ENCODE measurements around the gene SSBP3. TPM values are rescaled to one million over a fixed set of nuclear protein-coding genes. Genes with fewer than 3 reads are reported as not detected.
A peak's percentile ranks its signal among the peaks of the same experiment; 100 is the strongest.

Gene SSBP3
- total and polyA plus RNA-seq, 2 of the 13 experiments (the other 11 are each of a cell fraction or from before 2014, with no cell fraction given), result 8.5 to 17.6 TPM

GRCh38 chr1:54425152-54425584 is 19.0 kb upstream of the SSBP3 start (continued):
- no peak for TF ChIP-seq PREB (CRISPR knock-in tag; IDR thresholded peaks at IDR 0.05)
- no peak; the same call in 1 of the 2 replicates for TF ChIP-seq NR2F6 (IDR thresholded peaks at IDR 0.05)
- peak; percentile 59; the same call in 1 of the 2 replicates for TF ChIP-seq NR2F6 (CRISPR knock-in tag; IDR thresholded peaks at IDR 0.05)
- no peak for TF ChIP-seq ZBTB3 (CRISPR knock-in tag; IDR thresholded peaks at IDR 0.05; ENCODE audit: borderline replicate concordance, low read depth)
- peak; percentile 36; the same call in 1 of the 2 replicates for TF ChIP-seq ZGPAT (CRISPR knock-in tag; IDR thresholded peaks at IDR 0.05)
- TF ChIP-seq ZNF17 (CRISPR knock-in tag; IDR thresholded peaks at IDR 0.05), result no peak
- no peak for TF ChIP-seq KMT2A (CRISPR knock-in tag; IDR thresholded peaks at IDR 0.05)
- TF ChIP-seq MXD1 (CRISPR knock-in tag; IDR thresholded peaks at IDR 0.05), result no peak
- TF ChIP-seq RXRB (CRISPR knock-in tag; IDR thresholded peaks at IDR 0.05; ENCODE audit: borderline replicate concordance), result peak; percentile 58; the same call in 1 of the 2 replicates
- no peak for TF ChIP-seq NONO (IDR thresholded peaks at IDR 0.05)
- no peak for TF ChIP-seq NONO (CRISPR knock-in tag; conservative IDR thresholded peaks at IDR 0.05)
- peak; percentile 60 for TF ChIP-seq ELF3 (CRISPR knock-in tag; IDR thresholded peaks at IDR 0.05)
- TF ChIP-seq SRF (IDR thresholded peaks at IDR 0.05; ENCODE audit: low read depth, low read length), result no peak
- TF ChIP-seq ZNF160 (CRISPR knock-in tag; IDR thresholded peaks at IDR 0.05), result no peak
- no peak for TF ChIP-seq GABPB1 (CRISPR knock-in tag; IDR thresholded peaks at IDR 0.05)
- TF ChIP-seq ZNF10 (CRISPR knock-in tag; IDR thresholded peaks at IDR 0.05; ENCODE audit: borderline replicate concordance, low read depth), result no peak
- TF ChIP-seq NCOR1 (IDR thresholded peaks at IDR 0.05; ENCODE audit: borderline replicate concordance, low read length), result no peak
- TF ChIP-seq AHDC1 (CRISPR knock-in tag; IDR thresholded peaks at IDR 0.05; ENCODE audit: borderline replicate concordance), result peak; percentile 57; the same call in 1 of the 2 replicates
- TF ChIP-seq ZNF224 (CRISPR knock-in tag; IDR thresholded peaks at IDR 0.05), result no peak
- TF ChIP-seq ZSCAN30 (CRISPR knock-in tag; IDR thresholded peaks at IDR 0.05), result no peak
- no peak for TF ChIP-seq PRPF4 (IDR thresholded peaks at IDR 0.05; ENCODE audit: low read depth, low read length, poor library complexity, severe bottlenecking)
- TF ChIP-seq SOX13 (IDR thresholded peaks at IDR 0.05), result no peak
- TF ChIP-seq SOX13 (CRISPR knock-in tag; conservative IDR thresholded peaks at IDR 0.05 in 1 of 2, IDR thresholded peaks at IDR 0.05 in 1 of 2), result peak in 1 of 2 experiments; percentile 75; a peak in 2 of 4 replicates
- TF ChIP-seq ZNF143 (CRISPR knock-in tag; IDR thresholded peaks at IDR 0.05), result no peak
- TF ChIP-seq TOE1 (CRISPR knock-in tag; IDR thresholded peaks at IDR 0.05), result no peak
